ENCODE results near the gene MRPL23.

Gene MRPL23

DNA sequence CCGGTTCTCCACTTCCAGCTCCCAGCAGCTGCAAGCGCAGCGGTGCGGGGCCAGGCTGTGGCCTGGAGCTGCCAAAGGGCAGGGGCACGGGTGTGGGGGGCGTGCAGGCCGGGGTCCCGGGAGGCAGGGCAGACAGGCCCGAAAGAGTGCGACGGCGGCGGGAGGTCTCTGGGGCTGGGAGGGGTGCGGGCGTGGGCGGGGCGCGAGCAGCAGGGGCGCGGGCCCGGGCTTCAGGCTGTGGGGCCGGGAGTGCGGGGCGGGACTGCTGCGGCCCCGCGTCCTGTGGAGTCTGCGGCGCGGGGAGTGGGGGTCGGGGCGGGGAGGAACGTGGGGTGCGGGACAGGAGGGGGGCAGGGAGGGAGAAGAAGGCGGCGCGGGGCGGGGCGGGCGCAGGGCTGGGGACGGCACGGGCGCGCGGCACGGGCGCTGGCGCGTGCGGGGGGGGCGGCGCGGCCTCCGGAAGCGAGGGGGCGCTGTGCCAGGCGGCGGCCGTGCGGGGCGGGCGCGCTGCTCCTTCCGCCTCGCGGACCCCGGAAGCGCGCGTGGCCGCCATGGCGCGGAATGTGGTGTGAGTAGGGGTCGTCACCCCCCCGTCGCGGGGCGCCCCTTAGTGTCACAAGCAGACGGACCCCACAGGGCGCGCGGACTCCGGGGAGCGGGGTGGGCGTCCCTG lies at the start of gene MRPL23:
MRPL23 (plus strand) TSS at position 521 of the 673 bp plus-strand sequence; CDS start at position 552, 31 bp downstream.
- no peak for DNase-seq

DNA sequence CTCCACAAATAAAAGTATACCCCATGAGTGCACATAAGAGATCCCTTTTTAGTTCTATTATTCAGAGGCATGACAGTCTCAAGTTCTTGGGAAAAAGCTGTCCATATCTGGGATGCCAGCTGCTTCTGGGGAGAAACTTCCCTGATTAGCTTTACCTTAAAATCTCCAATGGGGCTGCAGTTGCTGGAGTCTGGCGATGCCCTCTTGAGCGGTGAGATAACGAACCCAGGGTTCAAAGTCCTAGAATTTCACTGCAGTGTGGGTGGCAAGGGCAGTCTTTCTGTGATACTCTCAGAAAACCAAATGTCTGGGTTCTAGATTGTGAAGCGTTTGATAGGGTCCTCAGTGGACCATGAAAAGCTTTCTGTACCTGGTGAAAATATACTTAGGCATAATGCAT lies 48.0 kb upstream of the MRPL23 start:
- no peak for DNase-seq

GRCh38 chr11:1899686-1900085 lies 47.4 kb upstream of the MRPL23 start:
- DNase-seq, result no peak

GRCh38 chr11:1906181-1906580 lies 41.0 kb upstream of the MRPL23 start:
- DNase-seq, result no peak

GRCh38 chr11:1906611-1907423 lies 40.3 kb upstream of the MRPL23 start:
- DNase-seq, result no peak

GRCh38 chr11:1908618-1909017 lies 38.5 kb upstream of the MRPL23 start:
- DNase-seq, result no peak

DNA sequence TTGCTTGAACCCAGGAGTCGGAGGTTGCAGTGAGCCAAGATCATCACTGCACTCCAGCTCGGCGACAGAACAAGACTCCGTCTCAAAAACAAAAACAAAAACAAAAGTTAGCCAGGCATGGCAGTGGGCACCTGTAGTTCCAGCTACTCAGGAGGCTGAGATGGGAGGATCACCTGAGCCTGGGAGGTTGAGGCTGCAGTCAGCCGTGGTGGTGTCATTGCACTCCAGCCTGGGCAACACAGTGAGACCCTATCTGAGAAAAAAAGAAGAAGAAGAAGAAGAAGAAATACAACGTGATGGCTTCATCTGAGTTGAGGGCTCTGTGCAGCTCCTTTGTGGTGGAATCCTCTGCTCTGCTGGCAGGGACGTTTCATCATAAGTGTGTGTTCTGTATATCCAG lies 37.6 kb upstream of the MRPL23 start:
- no peak for DNase-seq

DNA sequence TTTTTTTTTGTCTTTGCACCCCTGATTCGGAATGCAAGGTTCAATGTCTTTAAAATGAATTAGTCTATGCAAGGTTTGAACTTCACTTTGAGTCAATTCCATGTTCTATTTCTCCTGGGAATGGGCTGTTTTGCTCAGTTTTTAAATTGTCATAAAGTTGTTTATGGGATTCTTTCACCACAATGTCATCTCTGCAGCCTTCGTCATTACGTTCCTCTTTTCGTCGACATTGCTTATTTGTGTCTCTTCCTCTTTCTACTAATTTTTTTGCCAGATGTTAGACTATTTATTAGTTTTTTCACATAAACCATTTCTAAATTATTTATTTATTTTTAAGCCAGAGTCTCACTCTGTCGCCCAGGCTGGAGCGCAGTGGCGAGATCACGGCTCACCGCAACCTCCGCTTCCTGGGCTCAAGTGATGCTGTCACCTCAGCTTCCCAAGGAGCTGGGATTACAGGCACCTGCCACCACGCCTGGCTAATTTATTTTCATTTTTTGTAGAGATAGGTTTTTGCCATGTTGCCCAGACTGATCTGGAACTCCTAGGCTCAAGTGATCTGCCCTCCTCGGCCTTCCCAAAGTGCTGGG lies 34.7 kb upstream of the MRPL23 start:
- no peak for DNase-seq

DNA sequence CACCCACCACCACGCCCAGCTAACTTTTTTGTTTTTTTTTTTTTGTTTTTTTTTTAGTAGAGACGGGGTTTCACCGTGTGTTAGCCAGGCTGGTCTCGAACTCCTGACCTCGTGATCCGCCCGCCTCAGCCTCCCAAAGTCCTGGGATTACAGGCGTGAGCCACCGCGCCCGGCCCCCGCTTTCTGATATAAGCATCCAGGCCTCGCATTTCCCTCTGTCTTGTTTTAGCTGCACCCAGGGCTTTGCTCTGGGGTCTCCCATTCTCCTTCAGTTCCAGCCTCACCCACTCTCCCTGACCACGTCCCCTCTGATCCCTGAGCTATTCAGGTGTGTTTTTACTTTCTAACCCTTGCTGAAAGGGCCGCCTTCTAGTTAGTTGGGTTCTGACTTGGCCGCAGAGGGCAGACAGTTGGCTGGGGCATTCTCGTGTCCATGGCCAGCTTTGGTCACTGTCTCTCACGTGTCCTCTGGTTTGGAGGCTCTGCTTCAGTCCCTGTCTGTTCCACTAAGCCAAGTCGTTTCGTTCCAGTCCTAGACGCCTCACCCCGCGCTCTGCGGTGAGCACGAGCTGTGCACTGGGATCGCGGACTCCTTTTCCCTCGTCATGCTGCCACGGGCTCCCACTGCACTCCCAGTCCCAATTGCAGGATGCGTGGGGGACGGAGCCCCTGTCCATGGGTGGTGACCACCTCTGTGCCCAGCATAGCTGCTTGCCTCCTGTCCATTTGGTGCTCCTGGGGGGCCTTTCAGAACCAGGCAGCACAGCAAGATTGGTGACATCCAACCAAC lies 33.7 kb upstream of the MRPL23 start:
- no peak for DNase-seq

GRCh38 chr11:1915795-1916131 lies 31.4 kb upstream of the MRPL23 start:
- no peak for DNase-seq

DNA sequence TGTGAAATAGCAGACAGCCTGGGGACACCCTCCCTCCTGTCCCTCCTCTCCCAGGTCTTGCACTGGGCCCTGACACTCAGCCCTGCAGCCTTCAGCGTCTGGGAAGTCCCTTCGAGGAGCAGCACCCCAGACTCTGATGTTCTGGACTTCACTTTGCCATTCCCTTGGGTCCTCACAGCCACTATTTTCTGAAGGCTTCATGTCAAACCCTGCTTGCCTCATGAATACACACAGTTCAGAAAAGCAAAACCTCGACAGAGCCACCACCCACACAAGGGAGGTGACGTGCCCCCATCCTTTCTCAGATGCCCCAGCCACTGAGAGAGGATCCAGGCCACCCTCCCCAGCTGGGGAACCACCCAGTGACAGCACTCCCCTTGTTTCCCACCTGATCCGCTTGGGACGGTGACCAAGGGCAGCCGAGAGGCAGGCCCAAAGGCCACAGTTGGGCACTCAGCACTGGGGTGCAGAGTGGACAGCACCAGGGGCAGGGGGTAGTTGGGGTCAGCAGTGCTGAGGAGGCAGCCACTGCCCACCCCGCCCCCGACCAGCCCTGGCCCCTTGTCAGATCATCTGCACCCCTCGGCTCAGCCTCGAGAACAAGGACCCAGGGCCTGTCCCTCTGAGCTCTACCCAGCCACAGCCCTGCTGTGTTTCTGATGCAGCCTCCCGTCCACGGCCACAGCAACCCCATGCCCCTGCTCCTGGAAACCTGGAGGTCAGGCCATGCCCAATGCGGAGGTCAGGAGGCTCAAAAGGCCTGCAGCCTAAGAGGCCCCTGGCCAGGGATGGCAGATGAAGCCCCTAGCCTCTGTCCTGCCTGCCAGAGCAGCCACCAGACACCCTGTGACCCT lies 30.8 kb upstream of the MRPL23 start:
- DNase-seq, result no peak

DNA sequence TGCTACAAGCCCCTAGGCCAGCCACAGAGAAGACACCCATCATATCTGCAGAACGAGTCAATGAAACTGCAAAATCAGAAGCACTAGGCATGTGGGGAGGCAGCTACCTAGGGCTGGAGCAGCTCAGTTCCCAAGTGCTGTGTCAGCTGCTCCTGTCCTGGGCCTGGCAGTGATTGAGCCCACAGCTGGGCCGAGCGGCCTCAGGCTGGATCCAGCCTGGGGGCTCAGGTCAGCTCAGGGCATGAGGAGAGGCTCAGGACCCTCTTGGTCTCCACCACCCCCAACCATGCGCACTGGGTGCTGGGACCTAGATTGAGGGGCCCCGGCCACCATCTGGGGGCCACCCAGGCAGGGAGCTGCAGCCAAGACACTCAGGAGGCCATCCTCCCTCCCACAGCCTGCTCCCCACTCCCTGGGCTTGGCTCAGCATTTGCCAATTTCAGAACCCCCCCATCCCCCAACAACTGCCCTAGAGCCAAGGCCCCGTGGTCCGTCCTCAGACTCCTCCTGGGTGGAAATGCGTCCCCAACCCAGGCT lies 30.1 kb upstream of the MRPL23 start:
- no peak for DNase-seq

- DNase-seq, result no peak
These were observed 29.4 kb upstream of the MRPL23 start for GRCh38 chr11:1917523-1918435.

DNA sequence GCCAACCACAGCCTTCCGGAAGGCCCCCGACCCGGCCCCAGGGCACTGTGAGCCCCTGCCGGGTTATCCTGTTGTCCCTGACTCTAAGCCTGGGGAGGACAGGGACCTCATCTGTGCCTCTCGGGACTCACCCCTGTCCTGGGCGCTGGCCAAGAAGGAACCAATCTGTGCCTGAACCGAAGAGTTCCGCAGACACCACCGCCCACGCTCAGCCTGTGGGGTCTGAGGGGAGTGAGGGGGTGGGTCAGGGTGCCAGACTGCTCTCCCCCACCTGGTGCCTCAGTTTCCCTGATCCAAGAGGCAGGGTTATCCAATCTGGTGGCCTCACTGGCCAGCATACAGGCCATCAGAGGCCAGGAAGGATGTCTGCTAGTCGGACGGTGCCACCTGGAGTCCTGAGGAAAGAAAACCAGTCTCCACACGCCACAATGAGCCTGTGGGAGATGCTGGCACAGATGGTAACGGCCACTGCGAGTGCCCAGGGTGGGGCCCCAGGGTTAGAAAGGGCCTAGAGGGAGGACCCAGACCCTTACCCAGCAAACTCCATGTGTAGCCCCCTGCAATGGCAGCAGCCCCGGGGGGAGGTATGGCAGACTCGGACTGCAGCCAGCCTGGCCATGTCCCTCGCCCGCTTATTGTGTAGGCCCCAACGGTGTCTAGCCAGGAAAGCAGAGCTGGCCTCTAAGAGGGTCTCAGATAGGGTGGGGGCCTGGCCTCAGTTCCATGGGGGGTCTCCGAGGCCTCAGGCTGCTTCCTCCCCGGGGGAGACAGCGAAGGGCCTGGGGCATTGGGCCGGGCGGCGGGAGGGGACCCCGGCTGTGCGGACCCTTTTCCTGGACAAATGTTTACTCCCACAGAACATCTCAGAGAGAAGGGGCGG lies 28.5 kb upstream of the MRPL23 start:
- no peak for DNase-seq

DNA sequence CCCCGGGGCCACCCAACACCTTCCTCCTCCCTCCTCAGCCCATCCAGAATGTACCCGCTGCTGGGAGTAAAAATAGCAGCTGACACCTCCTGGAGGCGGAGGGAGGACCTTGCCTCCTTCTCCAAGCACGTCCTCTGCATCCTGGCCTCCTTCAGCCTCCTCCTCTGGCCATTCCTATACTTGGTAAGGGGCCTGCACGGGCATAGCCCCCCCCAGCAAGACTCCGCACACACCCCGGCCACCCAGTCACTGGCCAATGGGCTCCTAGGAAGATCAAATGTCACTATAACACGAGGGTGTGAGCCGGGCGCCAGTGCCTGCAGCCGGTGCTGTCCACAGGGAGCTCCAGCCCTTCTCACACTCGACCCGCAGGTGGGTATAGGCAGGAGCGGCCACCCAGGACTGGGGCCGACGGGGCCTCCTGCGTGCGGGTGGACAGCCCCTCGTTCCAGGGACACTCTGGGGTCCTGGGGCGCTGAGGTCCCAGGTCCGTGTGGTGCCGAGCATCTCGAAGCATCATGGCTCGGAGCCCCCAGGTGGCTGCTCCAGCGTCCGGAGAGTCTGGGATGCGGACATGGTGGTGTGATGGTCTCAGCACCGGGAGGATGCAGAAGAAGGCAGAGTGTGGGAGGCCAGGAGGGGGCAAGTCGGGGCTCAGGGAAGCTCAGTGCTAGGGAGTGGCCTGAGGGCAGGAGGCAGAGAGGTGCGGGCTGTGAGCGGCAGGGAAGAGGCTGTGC lies 27.6 kb upstream of the MRPL23 start, which contains the start of gene TNNT3:
TNNT3 (plus strand) TSS at position 313 of the 737 bp plus-strand sequence. CDS start 3,172 bp downstream, outside the sequence.
- DNase-seq, result no peak

- DNase-seq, result no peak
These were observed 26.8 kb upstream of the MRPL23 start for GRCh38 chr11:1920128-1920908.

GRCh38 chr11:1920909-1921573 lies 26.1 kb upstream of the MRPL23 start:
- DNase-seq, result no peak
